Measurements from ENCODE around the gene PMPCA. TPM values are rescaled to one million over a fixed set of nuclear protein-coding genes. Genes with fewer than 3 reads are reported as not detected.

Gene PMPCA
- total RNA-seq, 1 experiment from 2014 or later = 94.5 TPM

DNA sequence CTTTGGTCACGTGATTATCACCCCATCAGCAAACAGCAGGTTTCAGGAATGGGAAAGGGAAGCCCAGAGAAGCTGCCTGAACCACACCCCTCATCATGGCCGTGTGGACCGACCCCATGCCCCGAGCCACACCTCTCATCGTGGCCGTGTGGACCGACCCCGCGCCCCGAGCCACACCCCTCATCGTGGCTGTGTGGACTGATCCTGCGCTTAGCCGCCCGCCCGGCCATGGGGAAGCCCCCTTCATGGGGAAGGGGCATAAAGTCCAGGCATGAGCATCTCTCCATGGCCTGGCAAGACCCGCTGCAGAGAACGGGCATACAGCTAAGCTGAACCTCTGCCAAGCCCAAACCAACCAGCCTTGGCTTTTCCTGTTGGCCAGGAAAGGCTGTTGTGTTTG is 16.9 kb upstream of the PMPCA start:
- Histone ChIP-seq H3T11ph (ENCODE audit: low read length) (no peak overlapping the region), H3K56ac (ENCODE audit: insufficient read length, low read depth, low read length) (no peak overlapping the region), H3K79me2 (ENCODE audit: insufficient read depth, low read length) (peaks cover 1% of the 10 kb centered on the region; the same call in 1 of the 2 replicates), H4K5ac (ENCODE audit: insufficient read length, low read depth, low read length) (no peak overlapping the region), H2AFZ (ENCODE audit: low read length) (no peak overlapping the region), H3K23ac (ENCODE audit: insufficient read length, low read depth, low read length) (no peak overlapping the region), H3K27ac (ENCODE audit: insufficient read length, low read depth, low read length) (no peak overlapping the region), H3K4me2 (ENCODE audit: insufficient read depth, insufficient read length, low read length) (no peak overlapping the region), H2BK120ac (ENCODE audit: low read depth, low read length, poor library complexity, severe bottlenecking) (no peak overlapping the region), H3K23me2 (ENCODE audit: insufficient read length, low read depth, low read length, poor library complexity, severe bottlenecking) (no peaks in the 10 kb centered on the region), H3K14ac (ENCODE audit: insufficient read depth, low read length) (no peak overlapping the region), H3K79me1 (ENCODE audit: insufficient read depth, low read depth, low read length, poor library complexity, severe bottlenecking) (peaks cover 3% of the 10 kb centered on the region), H2AK5ac (ENCODE audit: insufficient read length, low read length) (no peak overlapping the region), H4K91ac (ENCODE audit: insufficient read length, low read depth, low read length) (no peak overlapping the region), H2BK12ac (ENCODE audit: insufficient read length, low read depth, low read length) (no peak overlapping the region), H3K9ac (ENCODE audit: extremely low read depth, insufficient read length, low read length) (no peak overlapping the region), H2BK5ac (ENCODE audit: insufficient read length, low read length) (no peak overlapping the region), H4K8ac (replicated peaks; ENCODE audit: insufficient read length, low read depth, low read length) (no peak overlapping the region), H3K4me1 (ENCODE audit: insufficient read depth, low read length) (no peaks in the 10 kb centered on the region), H3K4ac (ENCODE audit: low read depth, low read length) (no peak overlapping the region), H4K20me1 (ENCODE audit: control insufficient read depth, insufficient read depth, insufficient read length) (no peaks in the 10 kb centered on the region), H2BK20ac (ENCODE audit: low read depth, low read length, poor library complexity, severe bottlenecking) (no peak overlapping the region), H3K27me3 (ENCODE audit: insufficient read depth, low read length) (no peaks in the 10 kb centered on the region), H3K9me3 (ENCODE audit: control insufficient read depth, low read depth, low read length) (no peaks in the 10 kb centered on the region), H3K18ac (ENCODE audit: insufficient read length, low read depth, low read length) (no peak overlapping the region), H2BK15ac (ENCODE audit: low read depth, low read length) (no peak overlapping the region)
- no peak for DNase-seq
- no CpG with 5 or more reads among the region's 17 CpGs for whole genome bisulfite sequencing (ENCODE audit: extremely low coverage, insufficient read length, low lambda C conversion rate)
- no peaks in the 10 kb centered on the region for H3K27me3 Mint-ChIP-seq (ENCODE audit: low read depth)
- no peaks in the 10 kb centered on the region for H3K4me1 Mint-ChIP-seq
- H3K27ac Mint-ChIP-seq = no peak overlapping the region
- H3K9me3 Mint-ChIP-seq = no peaks in the 10 kb centered on the region
- no peak overlapping the region for H3K4me3 Mint-ChIP-seq
- H3K36me3 Mint-ChIP-seq (ENCODE audit: insufficient read depth in 1 of 3, low read depth in 3 of 3) = peaks cover 42 to 76% (median 74%) of the 10 kb centered on the region in 3 experiments; a peak in 6 of 7 replicates
- TF ChIP-seq, protein P1, sequence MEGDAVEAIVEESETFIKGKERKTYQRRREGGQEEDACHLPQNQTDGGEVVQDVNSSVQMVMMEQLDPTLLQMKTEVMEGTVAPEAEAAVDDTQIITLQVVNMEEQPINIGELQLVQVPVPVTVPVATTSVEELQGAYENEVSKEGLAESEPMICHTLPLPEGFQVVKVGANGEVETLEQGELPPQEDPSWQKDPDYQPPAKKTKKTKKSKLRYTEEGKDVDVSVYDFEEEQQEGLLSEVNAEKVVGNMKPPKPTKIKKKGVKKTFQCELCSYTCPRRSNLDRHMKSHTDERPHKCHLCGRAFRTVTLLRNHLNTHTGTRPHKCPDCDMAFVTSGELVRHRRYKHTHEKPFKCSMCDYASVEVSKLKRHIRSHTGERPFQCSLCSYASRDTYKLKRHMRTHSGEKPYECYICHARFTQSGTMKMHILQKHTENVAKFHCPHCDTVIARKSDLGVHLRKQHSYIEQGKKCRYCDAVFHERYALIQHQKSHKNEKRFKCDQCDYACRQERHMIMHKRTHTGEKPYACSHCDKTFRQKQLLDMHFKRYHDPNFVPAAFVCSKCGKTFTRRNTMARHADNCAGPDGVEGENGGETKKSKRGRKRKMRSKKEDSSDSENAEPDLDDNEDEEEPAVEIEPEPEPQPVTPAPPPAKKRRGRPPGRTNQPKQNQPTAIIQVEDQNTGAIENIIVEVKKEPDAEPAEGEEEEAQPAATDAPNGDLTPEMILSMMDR (conservative IDR thresholded peaks at IDR 0.05) = no peak
